Measurements from ENCODE around the gene ELK4.

The ELK4 gene

GRCh38 chr1:205583461-205584130, 48.2 kb downstream of the ELK4 start:
- H3K27me3 Mint-ChIP-seq, result peaks cover 38% of the 10 kb centered on the region
- H3K4me1 Mint-ChIP-seq, result no peaks in the 10 kb centered on the region
- H3K4me3 Mint-ChIP-seq, result no peak overlapping the region
- DNase-seq, result no peak
- H3K27ac Mint-ChIP-seq, result no peak overlapping the region
- H3K36me3 Mint-ChIP-seq, result no peaks in the 10 kb centered on the region
- H3K9me3 Mint-ChIP-seq, result no peaks in the 10 kb centered on the region
- CTCF ChIA-PET, result interaction anchor here (0.8 to 2.8 kb wide), 6 partner anchors 9 to 74 kb away, joined by 3 to 12 read pairs (median 4); no protein-coding TSS in a partner anchor

DNA sequence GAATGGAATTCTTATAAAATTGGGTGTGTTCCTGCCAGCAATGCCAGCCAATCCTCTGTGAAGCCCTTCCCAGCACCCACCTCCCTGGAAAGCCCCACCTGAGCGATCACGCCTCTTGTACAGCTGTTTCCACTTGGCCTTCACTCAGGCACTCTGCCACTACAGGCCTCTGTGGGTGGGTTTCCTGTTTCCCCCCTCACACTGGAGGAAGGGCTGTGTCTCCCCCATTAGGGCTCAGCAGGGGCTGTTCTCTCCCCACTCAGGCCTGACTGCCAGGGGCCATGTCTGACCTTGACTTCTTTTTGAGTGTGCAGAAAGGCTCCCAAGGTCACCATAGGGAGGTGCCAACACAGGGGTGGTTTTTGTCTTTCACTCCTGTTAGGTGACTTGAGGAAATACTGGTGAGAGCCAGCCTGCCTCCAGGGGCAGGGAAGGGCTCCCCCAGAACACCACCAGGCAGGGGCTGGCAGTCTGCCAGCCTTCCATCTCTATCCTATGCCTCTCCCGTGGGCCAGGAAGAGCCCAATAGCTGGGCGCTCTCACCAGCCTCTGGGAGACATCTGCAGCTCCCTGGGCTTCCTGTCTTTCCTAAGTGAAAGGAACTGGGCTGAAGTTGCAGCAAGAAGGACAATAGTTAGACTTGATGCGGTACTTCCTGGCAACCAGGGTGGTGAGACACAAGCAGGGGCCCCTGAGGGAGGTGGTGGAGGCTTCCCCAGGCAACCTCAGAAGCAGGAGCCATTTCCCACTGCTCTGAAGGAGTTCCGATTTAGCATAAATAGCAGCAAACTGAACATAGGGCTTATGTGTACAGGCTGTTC, 49.1 kb downstream of the ELK4 start:
- Mint-ChIP-seq H3K27ac (no peak overlapping the region), H3K27me3 (peaks cover 47% of the 10 kb centered on the region), H3K36me3 (no peaks in the 10 kb centered on the region), H3K4me1 (no peaks in the 10 kb centered on the region), H3K4me3 (no peak overlapping the region), H3K9me3 (no peaks in the 10 kb centered on the region)
- DNase-seq, result no peak
- CTCF ChIA-PET, result interaction anchor here (0.8 to 2.8 kb wide), 6 partner anchors 9 to 75 kb away, joined by 3 to 12 read pairs (median 4); no protein-coding TSS in a partner anchor

- Mint-ChIP-seq H3K9me3 (no peaks in the 10 kb centered on the region), H3K27ac (no peak overlapping the region), H3K4me1 (no peaks in the 10 kb centered on the region), H3K27me3 (peaks cover 54% of the 10 kb centered on the region), H3K4me3 (no peak overlapping the region), H3K36me3 (no peaks in the 10 kb centered on the region)
- no peak for DNase-seq
- CTCF ChIA-PET, result interaction anchor here (1.0 kb wide), 1 partner anchor 10 kb away, joined by 4 read pairs; no protein-coding TSS in a partner anchor
Measured at GRCh38 chr1:205582046-205582445, 49.8 kb downstream of the ELK4 start.

GRCh38 chr1:205581321-205581980, 50.4 kb downstream of the ELK4 start:
- Mint-ChIP-seq H3K36me3 (no peaks in the 10 kb centered on the region), H3K27me3 (peaks cover 59% of the 10 kb centered on the region), H3K27ac (no peak overlapping the region), H3K4me3 (no peak overlapping the region), H3K9me3 (no peaks in the 10 kb centered on the region), H3K4me1 (no peaks in the 10 kb centered on the region)
- DNase-seq, result no peak
- CTCF ChIA-PET, result interaction anchor here (0.6 to 1.0 kb wide), 2 partner anchors 10 to 65 kb away, joined by 3 to 4 read pairs; no protein-coding TSS in a partner anchor

GRCh38 chr1:205580923-205581180, 51.0 kb downstream of the ELK4 start:
- peaks cover 62% of the 10 kb centered on the region for H3K27me3 Mint-ChIP-seq
- CTCF ChIA-PET, result interaction anchor here (0.6 to 0.8 kb wide), 2 partner anchors 10 to 66 kb away, joined by 3 read pairs; no protein-coding TSS in a partner anchor
- H3K27ac Mint-ChIP-seq, result no peak overlapping the region
- H3K36me3 Mint-ChIP-seq, result no peaks in the 10 kb centered on the region
- DNase-seq, result no peak
- H3K4me1 Mint-ChIP-seq, result no peaks in the 10 kb centered on the region
- no peak overlapping the region for H3K4me3 Mint-ChIP-seq
- H3K9me3 Mint-ChIP-seq, result no peaks in the 10 kb centered on the region

DNA sequence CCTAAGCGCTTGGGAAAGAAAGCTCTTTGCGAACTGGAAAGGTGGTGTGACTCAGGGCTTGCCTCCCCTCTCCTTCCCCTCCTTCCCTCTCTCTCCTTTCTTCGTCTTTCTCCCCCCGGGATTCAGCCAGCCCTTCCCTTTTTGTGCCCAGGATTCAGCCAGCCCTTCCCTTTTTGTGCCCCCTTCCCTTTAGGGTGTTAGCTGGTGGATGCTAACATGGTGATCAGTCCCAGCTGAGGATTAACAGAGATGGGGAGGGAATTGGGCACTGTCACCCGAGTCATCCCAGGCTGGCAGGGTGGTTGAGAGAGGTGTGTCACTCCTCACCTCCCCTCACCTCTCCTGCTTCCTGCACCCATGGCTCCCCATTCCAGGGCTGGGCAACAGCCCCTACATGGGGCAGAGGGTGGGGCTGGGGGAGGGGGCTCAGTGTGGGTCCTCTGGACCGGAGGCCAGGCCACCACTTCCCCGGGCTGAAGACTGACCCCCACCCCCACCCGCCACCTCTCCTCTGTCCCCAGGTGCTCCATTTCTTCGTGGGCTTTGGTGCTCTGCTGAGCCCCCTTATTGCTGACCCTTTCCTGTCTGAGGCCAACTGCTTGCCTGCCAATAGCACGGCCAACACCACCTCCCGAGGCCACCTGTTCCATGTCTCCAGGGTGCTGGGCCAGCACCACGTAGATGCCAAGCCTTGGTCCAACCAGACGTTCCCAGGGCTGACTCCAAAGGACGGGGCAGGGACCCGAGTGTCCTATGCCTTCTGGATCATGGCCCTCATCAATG, 51.5 kb downstream of the ELK4 start:
- CTCF ChIA-PET, result interaction anchor here (0.8 to 2.2 kb wide), 3 partner anchors 11 to 79 kb away, joined by 3 to 5 read pairs (median 4); no protein-coding TSS in a partner anchor
- no peak for DNase-seq
- no peaks in the 10 kb centered on the region for H3K36me3 Mint-ChIP-seq

GRCh38 chr1:205579711-205580110, 52.1 kb downstream of the ELK4 start:
- no peaks in the 10 kb centered on the region for H3K36me3 Mint-ChIP-seq
- no peak for DNase-seq
- CTCF ChIA-PET, result interaction anchor here (1.4 to 2.2 kb wide), 2 partner anchors 78 to 79 kb away, joined by 4 to 5 read pairs; no protein-coding TSS in a partner anchor
- H3K27ac Mint-ChIP-seq, result no peak overlapping the region
- H3K9me3 Mint-ChIP-seq, result no peaks in the 10 kb centered on the region
- H3K4me3 Mint-ChIP-seq, result no peak overlapping the region
- no peaks in the 10 kb centered on the region for H3K4me1 Mint-ChIP-seq
- peaks cover 74% of the 10 kb centered on the region for H3K27me3 Mint-ChIP-seq

More for the DNA sequence above, 51.5 kb downstream of the ELK4 start:
- H3K9me3 Mint-ChIP-seq, result no peaks in the 10 kb centered on the region
- peaks cover 68% of the 10 kb centered on the region for H3K27me3 Mint-ChIP-seq
- H3K27ac Mint-ChIP-seq, result no peak overlapping the region
- no peak overlapping the region for H3K4me3 Mint-ChIP-seq
- H3K4me1 Mint-ChIP-seq, result no peaks in the 10 kb centered on the region

GRCh38 chr1:205578780-205579571, 52.8 kb downstream of the ELK4 start:
- Mint-ChIP-seq H3K36me3 (no peaks in the 10 kb centered on the region), H3K4me1 (no peaks in the 10 kb centered on the region), H3K27me3 (peaks cover 81% of the 10 kb centered on the region), H3K4me3 (no peak overlapping the region), H3K9me3 (no peaks in the 10 kb centered on the region), H3K27ac (no peak overlapping the region)
- CTCF ChIA-PET, result interaction anchor here (1.4 to 2.2 kb wide), 2 partner anchors 79 to 80 kb away, joined by 4 to 5 read pairs; no protein-coding TSS in a partner anchor
- DNase-seq, result no peak

GRCh38 chr1:205577874-205578658, 53.7 kb downstream of the ELK4 start:
- Mint-ChIP-seq H3K27me3 (peaks cover 83% of the 10 kb centered on the region), H3K4me1 (no peaks in the 10 kb centered on the region), H3K36me3 (no peaks in the 10 kb centered on the region), H3K27ac (no peak overlapping the region), H3K9me3 (no peaks in the 10 kb centered on the region), H3K4me3 (no peak overlapping the region)
- CTCF ChIA-PET, result interaction anchor here (2.2 kb wide), 1 partner anchor 80 kb away, joined by 5 read pairs; no protein-coding TSS in a partner anchor
- no peak for DNase-seq

- Mint-ChIP-seq H3K27me3 (peaks cover 84% of the 10 kb centered on the region), H3K9me3 (no peaks in the 10 kb centered on the region), H3K36me3 (no peaks in the 10 kb centered on the region), H3K4me1 (no peaks in the 10 kb centered on the region), H3K4me3 (no peak overlapping the region), H3K27ac (no peak overlapping the region)
- DNase-seq, result no peak
- CTCF ChIA-PET, result no interaction called here
Measured at GRCh38 chr1:205576805-205577761, 54.7 kb downstream of the ELK4 start.

DNA sequence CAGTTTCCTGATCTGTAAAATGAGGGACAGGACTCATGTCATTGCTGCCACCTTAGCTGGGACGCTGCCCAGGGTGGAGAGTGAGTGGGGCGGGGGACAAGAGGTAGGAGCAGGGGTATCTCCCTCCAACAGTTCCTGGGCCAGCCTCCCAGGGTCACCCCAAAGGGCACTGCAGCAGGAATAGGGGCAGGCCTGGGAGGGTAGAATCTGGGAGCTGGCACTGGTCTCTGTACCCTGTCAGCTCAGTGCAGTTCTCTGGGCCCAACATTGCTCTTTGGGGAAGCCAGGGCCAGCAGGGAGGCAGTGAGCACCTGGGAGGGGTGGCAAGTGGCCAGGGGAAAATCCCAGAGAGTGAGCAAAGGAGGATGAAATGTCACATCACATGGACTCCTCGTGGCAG, 55.8 kb downstream of the ELK4 start:
- peaks cover 85% of the 10 kb centered on the region for H3K27me3 Mint-ChIP-seq

More for the DNA sequence above, 55.8 kb downstream of the ELK4 start:
- no peak overlapping the region for H3K4me3 Mint-ChIP-seq
- no peak overlapping the region for H3K27ac Mint-ChIP-seq
- H3K4me1 Mint-ChIP-seq, result no peaks in the 10 kb centered on the region
- H3K36me3 Mint-ChIP-seq, result no peaks in the 10 kb centered on the region
- DNase-seq, result no peak
- no peaks in the 10 kb centered on the region for H3K9me3 Mint-ChIP-seq
- CTCF ChIA-PET, result interaction anchor here (0.6 kb wide), 1 partner anchor 103 kb away, joined by 3 read pairs; no protein-coding TSS in a partner anchor
